GM04503 (cell line): Measurements from ENCODE around the gene ZNF592.
"Not testable (repeated sequence)": the region's sequence is repeated elsewhere in the genome, so short reads cannot be mapped to it uniquely, and the experiment has no call there.

Experiments used
- DNase-seq: peaks from one replicate; pipeline ENCODE4 v3.0.0-alpha.2; 2012; ENCODE audit warnings: low read depth

Gene ZNF592

DNA sequence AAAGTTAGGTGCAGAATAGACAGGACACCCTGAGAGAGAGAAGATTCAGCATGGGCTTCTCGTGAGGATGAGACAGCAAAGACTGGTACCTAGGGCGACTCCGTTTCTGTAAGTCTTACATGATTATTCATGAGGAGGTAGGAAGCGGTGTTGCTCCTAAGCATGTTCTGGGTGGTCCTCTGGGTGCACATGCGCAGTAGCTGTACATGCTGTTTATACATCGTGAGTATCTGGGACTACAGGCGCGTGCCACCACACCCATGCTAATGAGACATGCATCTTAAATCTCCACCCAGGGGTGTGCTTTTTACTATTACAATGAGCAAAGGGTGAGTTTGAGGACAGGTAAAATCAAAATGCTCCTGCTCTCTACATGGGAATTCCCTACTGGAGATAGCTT is 81.0 kb downstream of the ZNF592 start:
- no peak for DNase-seq

DNA sequence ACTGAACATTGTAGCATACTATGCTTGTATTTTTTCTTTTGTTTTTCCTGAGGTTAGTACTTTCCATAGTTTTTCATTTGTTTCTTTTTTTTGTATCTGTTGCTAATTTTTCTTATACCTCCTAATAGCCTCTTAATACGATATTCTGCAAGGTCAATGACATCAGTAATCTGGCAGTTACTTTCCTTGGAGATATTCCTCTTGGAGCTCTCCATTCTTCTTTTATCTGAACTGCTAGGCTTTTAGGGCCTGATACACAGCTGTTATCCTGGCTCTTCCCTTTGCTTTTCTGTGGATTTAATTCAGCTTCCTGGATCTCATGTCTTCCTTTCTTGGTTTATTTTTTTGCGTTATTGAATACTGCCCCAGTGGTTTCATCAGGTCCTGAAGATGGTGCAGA is 81.6 kb downstream of the ZNF592 start:
- no peak for DNase-seq

DNA sequence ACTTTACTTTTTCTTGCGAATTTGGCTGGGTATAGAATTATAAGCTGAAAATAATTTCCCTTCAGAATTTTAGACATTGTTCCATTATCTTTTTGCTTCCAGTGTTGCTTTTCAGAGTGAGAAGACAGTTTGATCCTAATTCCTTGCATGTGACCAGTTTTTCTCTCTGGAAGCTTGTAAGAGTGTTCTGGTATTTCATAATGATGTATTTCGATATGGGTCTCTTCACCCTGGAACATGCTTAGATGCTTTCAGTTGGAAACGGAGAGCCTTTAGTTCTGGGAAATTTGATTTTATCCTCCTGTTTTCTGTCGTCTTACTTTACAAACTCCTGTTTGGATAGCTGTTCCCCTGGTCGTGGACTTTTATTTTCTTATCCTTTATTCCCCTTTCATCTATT is 82.6 kb downstream of the ZNF592 start:
- DNase-seq, result no peak

DNA sequence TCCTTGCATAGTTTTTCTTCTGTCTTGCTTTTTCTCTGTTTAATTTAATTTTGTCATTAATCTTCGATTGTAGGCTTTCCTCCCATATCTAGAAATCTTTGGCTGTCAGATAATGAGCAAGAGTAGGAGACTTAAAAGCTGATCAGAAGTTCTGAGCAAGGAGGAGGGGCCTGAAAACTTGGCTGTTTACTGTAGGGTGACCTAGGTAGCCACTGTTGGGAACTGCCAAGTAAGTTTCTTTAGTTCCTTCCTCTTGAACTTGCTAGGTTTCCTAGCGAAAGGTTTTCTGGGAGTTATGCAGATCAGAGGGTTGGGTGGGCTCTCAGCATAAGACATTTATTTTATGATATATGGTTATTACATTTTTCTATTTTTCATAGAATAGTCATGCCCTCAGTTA is 83.2 kb downstream of the ZNF592 start:
- no peak for DNase-seq

DNA sequence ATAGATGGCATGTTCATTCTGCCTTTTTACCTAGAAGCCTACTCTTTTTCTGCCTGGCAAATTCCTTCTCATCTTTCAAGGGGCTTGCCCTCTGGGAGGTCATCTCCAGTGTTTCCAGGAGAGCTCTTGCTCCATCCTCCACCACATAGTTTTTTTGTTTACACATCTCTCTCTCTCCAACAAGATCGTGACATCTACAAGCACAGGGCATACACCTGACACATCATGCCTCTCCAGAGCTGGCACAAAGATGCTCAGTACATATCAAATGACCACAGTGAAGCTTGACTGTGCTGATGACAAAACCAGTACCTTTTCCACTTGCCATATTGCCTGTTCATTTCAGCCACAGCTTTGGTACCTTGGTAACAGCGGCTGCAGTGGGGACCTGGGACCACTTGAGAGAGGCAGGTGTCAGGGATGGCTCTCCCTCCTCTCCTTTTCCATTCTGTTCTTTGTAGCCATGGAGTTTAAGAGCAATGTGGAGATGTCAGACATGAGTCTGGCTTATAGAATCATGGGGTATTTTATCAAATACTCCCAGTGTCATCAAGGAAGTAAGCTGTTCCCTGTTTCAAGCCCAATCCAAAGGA is 84.2 kb downstream of the ZNF592 start:
- DNase-seq, result no peak

DNA sequence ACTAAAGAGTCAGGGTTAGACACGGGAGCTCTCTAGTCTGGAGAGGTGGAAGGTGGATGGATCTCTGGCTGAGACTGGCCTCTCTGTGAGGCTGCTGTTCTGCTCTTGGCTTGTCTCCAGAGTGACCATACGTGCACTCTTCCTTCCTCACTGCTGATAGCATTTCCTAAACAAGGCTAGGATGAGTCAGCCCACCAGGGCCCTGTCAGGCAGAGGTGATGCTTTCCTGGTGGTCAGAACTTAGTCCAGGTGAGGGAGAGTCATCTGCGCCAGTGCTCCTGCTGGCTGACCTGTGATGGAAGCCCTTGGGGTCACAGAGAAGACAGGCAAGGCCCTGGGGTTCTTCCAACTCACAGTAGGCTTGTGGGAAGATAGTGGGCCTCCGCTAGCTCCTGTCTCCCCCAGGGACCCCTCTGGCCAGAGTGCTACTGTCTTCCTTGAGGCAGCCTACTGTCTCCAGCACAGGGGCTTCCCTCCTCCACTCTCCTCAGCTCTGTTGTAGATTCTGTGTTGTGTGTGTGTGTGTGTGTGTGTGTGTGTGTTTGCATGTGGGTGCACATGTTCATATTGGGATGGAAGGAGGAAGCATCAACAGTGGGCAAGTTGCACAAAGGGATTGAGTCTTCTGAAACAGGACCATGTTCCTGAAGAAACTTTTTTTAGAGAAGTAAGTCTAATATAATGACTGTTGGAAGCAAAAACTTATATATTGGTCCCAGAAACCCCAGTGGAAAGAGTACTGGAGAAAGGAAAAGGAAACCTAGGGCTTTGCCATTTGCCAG is 85.2 kb downstream of the ZNF592 start:
- DNase-seq, result no peak

DNA sequence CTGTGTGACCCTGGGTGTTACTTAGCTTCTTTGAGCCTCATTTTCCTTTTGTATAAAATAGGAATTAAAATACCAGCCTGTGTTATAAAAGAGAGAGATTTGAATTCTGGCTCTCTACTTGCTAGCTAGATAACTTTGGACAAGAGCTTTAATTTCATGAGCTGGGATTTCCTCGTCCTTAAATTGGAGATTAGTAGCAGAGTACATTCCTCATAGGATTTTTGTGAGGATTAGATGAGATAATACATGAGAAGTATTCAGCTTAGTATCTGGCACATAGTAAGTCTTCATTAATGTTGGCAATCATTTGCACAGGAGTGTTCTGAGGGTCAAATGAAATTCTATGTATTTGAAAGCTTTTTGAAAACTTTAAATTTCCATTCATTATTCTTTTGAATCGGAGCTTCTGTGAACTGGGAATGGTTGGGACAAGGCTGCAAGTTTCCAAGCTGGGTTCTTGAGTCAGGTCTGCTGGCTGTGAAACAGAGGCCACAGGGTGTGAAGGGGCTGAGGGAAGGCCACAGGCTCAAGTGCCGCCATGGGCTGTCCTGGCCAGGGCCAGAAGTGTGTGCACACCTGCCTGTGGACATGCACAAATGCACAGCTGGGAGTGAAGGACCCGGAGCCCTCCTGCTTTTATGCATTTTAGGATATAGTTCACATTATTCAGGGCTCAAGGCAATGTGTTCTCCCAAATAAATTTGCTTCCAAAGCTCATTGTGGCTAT is 86.0 kb downstream of the ZNF592 start:
- no peak for DNase-seq

DNA sequence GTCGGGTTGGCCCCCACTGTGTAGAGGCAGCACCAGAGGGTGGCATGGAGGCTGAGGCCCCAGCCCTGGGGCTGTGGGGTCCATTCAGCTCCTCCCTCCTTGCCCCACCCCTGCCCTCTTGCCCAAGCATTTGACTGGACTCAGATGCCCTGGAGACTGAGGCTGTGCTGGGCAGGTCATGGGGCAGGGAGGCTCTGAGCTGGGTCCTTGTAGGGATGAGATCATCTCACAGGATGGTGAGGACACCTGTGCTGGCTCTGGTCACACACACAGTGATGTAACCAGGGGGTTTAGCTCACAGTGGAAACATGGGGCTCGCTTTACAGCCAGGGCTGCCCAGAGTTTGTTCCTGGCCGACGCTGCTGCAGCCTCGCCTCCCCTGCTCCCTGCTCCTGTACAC is 86.6 kb downstream of the ZNF592 start:
- no peak for DNase-seq

DNA sequence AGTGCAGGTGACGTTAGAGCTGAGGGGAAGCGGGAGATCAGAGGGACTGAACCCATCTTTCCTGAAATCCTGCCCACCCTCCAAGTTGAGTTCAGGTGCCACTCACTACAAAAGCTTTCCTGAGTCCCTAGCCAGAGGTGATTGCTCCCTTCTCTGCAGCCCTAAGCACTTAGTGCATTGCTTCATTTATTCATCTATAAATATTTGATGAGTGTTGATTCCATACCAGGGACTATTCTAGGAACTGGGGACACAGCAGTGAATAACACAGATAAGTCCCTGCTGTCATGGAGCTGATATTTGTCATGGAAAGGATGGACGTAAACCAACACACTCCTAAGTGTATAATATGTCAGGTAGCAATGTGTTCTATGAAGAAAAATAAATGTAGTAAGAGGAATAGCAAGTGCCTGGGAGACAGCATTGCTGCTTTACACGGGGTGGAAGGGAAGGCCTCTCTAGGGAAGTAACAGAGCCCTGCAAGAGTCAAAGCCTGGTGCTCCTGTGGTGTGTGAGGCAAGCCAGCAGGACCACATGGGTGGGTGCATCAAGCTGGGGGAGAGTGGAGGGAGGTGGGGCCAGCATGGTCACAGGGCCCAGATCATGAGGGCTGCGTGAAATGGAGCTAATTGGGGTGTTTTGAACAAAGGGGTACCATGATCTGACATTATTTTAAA is 87.4 kb downstream of the ZNF592 start:
- DNase-seq, result no peak

DNA sequence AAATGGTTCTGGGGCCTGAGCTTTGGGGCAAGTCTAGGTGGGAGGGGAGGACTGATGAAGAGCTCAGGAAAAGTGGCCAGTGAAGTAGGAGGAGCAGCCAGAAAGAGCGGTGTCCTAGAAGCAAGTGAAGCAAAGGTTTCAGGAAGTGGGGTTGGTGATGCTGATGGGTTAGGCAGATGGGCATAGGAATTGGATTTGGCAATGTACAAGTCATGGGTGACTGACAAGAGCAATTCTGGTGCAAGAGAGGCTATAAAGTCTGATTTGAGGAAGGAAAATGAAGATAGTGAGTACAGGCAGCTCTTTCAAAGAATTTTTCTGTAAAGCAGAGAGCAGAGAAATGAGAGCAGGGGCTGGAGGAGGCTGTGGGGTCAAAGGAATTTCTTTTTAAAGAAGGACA is 88.5 kb downstream of the ZNF592 start:
- no peak for DNase-seq

DNA sequence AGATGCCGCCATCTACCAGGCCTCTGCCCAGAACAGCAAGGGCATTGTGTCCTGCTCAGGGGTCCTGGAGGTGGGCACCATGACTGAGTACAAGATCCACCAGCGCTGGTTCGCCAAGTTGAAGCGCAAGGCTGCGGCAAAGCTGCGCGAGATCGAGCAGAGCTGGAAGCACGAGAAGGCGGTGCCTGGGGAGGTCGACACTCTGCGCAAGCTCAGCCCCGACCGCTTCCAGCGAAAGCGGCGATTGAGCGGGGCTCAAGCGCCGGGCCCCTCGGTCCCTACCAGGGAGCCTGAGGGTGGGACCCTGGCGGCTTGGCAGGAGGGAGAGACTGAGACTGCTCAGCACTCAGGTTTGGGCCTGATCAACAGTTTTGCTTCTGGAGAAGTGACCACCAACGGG is 91.3 kb downstream of the ZNF592 start:
- DNase-seq, result no peak

DNA sequence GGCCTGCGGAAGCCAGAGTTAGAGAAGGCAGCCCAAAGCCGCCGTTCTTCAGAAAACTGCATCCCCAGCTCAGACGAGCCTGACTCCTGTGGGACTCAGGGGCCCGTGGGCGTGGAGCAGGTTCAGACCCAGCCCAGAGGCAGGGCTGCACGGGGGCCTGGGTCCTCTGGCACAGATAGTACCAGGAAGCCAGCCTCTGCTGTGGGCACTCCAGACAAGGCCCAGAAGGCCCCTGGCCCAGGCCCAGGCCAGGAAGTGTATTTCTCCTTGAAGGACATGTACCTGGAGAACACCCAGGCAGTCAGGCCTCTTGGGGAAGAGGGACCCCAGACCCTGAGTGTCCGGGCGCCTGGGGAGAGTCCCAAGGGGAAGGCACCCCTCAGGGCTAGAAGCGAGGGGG is 91.9 kb downstream of the ZNF592 start:
- no peak for DNase-seq

DNA sequence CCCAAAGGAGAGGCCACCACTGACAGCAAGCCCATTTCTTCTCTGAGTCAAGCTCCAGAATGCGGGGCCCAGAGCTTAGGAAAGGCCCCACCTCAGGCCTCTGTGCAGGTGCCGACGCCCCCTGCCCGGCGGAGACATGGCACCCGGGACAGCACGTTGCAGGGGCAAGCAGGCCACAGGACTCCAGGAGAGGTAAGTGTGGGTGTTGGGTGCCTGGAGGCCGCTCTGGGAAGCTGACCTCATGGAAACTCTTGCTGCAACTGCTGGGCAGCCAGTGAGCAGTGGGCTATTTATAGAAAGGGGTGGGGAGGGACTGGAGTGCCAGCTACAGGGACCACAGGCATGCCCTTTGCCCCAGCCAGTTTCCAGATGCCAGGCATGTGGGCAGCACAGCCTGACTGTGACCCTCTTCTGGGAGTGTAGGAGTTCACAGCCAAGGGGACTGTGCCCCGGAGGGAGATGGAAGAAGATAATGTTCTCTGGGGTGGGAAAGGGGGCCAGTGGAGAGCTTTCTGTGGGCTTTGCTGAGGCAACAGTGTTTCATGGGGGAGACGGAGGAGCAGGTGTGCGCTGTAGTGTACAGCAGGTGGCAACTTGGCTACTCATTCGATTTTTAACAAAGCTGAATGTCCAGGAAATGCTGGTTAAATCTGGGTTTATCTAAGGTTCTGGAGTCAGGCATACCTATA is 92.5 kb downstream of the ZNF592 start:
- peak; percentile 45 for DNase-seq

DNA sequence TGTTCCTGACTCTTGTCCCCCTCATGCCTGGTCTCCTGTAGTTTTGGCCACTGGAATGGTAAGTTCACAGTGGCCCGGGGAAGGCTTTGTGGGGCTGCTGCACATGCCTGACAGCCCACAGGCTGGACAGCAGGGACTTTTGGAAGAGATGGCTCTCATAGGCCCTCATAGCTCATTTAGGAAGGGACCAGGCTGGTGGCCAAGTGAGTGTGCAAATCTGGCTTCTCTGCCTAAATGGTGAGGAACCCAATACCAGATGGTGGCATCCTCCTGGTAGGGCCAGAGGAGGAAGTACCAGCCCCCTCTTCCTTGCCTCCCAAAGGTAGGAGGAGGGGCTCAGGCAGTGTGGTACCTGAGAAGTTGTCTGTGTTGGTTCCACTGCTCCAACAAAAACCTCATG is 94.4 kb downstream of the ZNF592 start:
- no peak for DNase-seq

DNA sequence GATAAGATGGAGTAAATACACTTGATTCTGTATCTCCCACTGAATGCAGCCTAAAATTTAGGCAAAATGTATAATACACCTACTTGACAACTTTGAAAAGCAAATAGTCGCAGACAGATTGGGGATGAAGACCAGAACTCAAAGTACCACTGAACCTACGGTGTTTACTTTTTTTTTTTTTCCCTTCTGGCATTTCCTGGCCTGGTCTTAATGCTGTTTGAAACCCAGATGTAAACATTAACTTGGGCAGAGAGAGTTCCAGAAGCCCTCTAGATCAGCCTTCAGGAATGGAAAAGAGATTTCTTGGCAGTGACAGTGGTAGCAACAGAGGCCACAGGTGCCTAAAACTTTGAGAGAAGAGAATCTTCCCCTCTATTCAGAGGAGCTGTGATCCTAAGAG is 96.6 kb downstream of the ZNF592 start:
- DNase-seq, result no peak

DNA sequence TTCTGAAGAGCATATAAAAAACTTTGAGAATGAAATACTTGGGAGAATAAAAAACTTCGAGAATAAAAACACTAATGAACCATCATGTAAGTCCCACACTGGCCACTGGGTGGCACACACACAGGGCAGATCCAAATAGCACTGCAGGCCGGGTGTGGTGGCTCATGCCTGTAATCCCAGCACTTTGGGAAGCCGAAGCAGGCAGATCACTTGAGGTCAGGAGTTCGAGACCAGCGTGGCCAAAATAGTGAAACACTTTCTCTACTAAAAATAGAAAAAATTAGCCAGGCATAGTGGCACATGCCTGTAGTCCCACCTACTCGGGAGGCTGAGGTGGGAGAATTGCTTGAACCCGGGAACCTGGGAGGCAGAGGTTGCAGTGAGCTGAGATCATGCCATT is 97.2 kb downstream of the ZNF592 start:
- not testable (repeated sequence) for DNase-seq

DNA sequence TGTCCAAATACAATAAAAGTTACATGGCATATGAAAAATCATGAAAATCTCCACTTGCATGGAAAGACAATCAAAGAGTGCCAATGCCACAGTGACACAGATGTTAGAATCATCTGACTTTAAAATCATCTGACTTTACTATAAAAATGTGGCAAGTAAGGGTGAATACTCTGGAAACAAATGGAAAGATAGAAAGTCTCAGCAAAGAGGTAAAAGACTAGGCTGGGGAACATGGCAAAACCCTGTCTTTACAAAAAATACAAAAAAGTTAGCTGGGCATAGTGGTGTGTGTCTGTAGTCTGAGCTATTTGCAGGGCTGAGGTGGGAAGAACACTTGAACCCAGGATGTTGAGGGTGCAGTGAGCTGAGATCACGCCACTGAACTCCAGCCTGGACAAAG is 97.9 kb downstream of the ZNF592 start:
- no peak for DNase-seq

DNA sequence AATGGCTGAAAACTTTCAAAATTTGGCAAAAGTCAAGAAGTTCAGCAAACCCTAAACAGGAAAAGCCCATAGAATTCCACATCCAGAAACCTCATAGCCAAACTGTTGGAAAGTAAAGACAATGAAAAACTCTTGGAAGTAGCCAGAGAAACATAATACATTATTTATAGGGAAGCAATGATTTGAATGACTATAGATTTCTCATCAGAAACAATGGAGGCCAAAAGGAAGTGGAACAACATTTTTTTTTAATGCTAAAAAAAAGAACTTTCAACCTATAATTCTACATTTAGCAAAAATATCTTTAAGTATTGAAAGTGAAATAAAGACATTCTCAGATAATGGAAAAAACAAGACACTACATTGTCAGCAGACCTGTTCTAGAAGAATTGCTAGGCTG is 99.0 kb downstream of the ZNF592 start:
- DNase-seq, result no peak

DNA sequence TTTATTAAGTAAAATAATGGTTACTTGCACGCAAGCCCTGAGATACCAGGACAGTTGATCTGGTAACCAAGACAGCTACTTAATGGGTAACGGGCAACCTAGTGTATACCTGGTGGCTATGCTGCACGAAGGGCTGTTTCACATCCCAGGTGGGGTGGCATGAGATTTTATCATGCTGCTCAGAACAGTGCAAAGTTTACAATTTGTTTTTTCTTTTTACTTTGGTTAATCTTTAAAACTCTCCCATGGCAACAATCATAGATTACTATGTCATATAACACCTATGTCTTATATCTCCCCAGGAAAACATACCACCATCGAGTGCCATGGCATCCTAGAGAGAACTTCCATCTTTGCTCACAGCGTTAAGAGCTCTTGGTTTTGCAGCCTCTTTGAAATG is 103.8 kb downstream of the ZNF592 start:
- DNase-seq, result no peak

DNA sequence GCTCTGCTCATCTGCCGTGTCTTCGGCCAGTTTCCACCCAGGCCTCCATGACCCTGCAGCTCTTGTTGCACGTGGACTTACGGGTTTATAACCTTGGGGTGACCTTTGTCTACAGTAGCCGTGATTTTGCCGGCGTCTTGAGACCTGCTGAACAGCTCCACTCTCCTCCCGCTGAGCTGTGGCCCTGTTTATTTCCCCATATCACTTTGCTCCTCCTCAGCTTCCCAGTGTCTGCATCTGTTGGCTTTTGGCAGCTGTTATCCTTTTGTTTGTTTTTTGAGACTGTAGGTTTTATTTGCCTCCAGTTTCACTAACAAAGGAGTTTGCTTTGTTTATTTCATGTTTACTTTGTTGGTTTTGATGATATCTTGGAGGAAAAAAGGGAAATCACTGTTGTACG is 106.7 kb downstream of the ZNF592 start:
- DNase-seq, result no peak

DNA sequence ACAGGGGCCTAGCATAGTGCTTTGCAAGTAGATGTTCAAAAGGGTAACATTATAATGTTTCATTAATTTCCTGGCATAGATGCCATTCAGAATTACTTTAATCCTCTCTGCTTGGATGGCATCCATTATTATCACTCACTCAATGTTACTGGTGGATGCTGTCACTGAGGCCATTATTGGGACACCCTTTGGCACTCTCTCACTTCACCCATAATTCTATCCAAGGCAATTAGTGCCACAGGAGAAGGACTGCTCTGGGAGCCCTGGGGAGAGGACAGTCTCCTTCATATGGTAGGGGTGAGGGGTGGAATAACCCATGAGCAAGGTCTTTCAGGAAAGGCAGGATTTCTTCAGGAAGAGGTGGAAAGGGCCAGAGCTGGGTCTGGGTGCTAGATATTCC is 107.4 kb downstream of the ZNF592 start:
- DNase-seq, result no peak
